Measurements from ENCODE around the gene EPHB2. TPM values are rescaled to one million over a fixed set of nuclear protein-coding genes. Genes with fewer than 3 reads are reported as not detected.

EPHB2 gene
- total RNA-seq, 1 experiment from 2014 or later: 0.79 TPM

GRCh38 chr1:22932803-22933470 is 222.3 kb downstream of the EPHB2 start:
- H3K36me3 Mint-ChIP-seq (ENCODE audit: insufficient read depth, unreplicated experiment): no peaks in the 10 kb centered on the region
- no peak for DNase-seq (ENCODE audit: unreplicated experiment)
- no peaks in the 10 kb centered on the region for H3K9me3 Mint-ChIP-seq (ENCODE audit: unreplicated experiment)
- intact Hi-C loops (cut with micrococcal nuclease): loop anchor here (10.0 kb wide), 1 partner anchor 508 kb away; no protein-coding TSS in a partner anchor
- BruUV-seq (replicated peaks): no TSS peak
- TF ChIP-seq CTCF (IDR thresholded peaks at IDR 0.05; ENCODE audit: unreplicated experiment): no peak
- H3K4me1 Mint-ChIP-seq (ENCODE audit: insufficient read depth, unreplicated experiment): no peaks in the 10 kb centered on the region
- CTCF ChIA-PET: interaction anchor here (0.6 to 2.0 kb wide), 3 partner anchors 32 to 258 kb away, joined by 4 to 9 read pairs (median 4); no protein-coding TSS in a partner anchor
- H3K27me3 Mint-ChIP-seq (ENCODE audit: insufficient read depth, unreplicated experiment): peaks cover 32% of the 10 kb centered on the region
- no peak overlapping the region for H3K4me3 Mint-ChIP-seq (ENCODE audit: unreplicated experiment)
- no peak overlapping the region for H3K27ac Mint-ChIP-seq (ENCODE audit: low read depth, unreplicated experiment)
- POLR2A ChIA-PET: no interaction called here

- POLR2A ChIA-PET: no interaction called here
- no TSS peak for BruUV-seq (replicated peaks)
- Mint-ChIP-seq H3K36me3 (ENCODE audit: insufficient read depth, unreplicated experiment) (no peaks in the 10 kb centered on the region), H3K4me3 (ENCODE audit: unreplicated experiment) (no peak overlapping the region), H3K27ac (ENCODE audit: low read depth, unreplicated experiment) (no peak overlapping the region), H3K9me3 (ENCODE audit: unreplicated experiment) (peaks cover 4% of the 10 kb centered on the region), H3K4me1 (ENCODE audit: insufficient read depth, unreplicated experiment) (no peaks in the 10 kb centered on the region), H3K27me3 (ENCODE audit: insufficient read depth, unreplicated experiment) (peaks cover 11% of the 10 kb centered on the region)
- no peak for TF ChIP-seq CTCF (IDR thresholded peaks at IDR 0.05; ENCODE audit: unreplicated experiment)
- intact Hi-C loops (cut with micrococcal nuclease): loop anchor here (10.0 kb wide), 1 partner anchor 511 kb away; no protein-coding TSS in a partner anchor
- DNase-seq (ENCODE audit: unreplicated experiment): no peak
- CTCF ChIA-PET: no interaction called here
Measured at GRCh38 chr1:22935433-22935832, 224.8 kb downstream of the EPHB2 start.

GRCh38 chr1:22936681-22937080 is 226.0 kb downstream of the EPHB2 start:
- TF ChIP-seq CTCF (IDR thresholded peaks at IDR 0.05; ENCODE audit: unreplicated experiment): no peak
- no peaks in the 10 kb centered on the region for H3K4me1 Mint-ChIP-seq (ENCODE audit: insufficient read depth, unreplicated experiment)
- no peak overlapping the region for H3K4me3 Mint-ChIP-seq (ENCODE audit: unreplicated experiment)
- ChIA-PET CTCF (interaction anchor here (0.8 kb wide), 1 partner anchor 28 kb away, joined by 3 read pairs; no protein-coding TSS in a partner anchor), POLR2A (no interaction called here)
- intact Hi-C loops (cut with micrococcal nuclease): loop anchor here (10.0 kb wide), 1 partner anchor 512 kb away; no protein-coding TSS in a partner anchor
- H3K36me3 Mint-ChIP-seq (ENCODE audit: insufficient read depth, unreplicated experiment): no peaks in the 10 kb centered on the region
- peaks cover 11% of the 10 kb centered on the region for H3K27me3 Mint-ChIP-seq (ENCODE audit: insufficient read depth, unreplicated experiment)
- no peak for DNase-seq (ENCODE audit: unreplicated experiment)
- peaks cover 8% of the 10 kb centered on the region for H3K9me3 Mint-ChIP-seq (ENCODE audit: unreplicated experiment)
- no TSS peak for BruUV-seq (replicated peaks)
- no peak overlapping the region for H3K27ac Mint-ChIP-seq (ENCODE audit: low read depth, unreplicated experiment)

GRCh38 chr1:22941257-22941656 is 230.6 kb downstream of the EPHB2 start:
- CTCF ChIA-PET: no interaction called here
- TF ChIP-seq CTCF (IDR thresholded peaks at IDR 0.05; ENCODE audit: unreplicated experiment): no peak
- BruUV-seq (replicated peaks): no TSS peak
- Mint-ChIP-seq H3K27ac (ENCODE audit: low read depth, unreplicated experiment) (no peak overlapping the region), H3K36me3 (ENCODE audit: insufficient read depth, unreplicated experiment) (no peaks in the 10 kb centered on the region), H3K4me1 (ENCODE audit: insufficient read depth, unreplicated experiment) (no peaks in the 10 kb centered on the region), H3K27me3 (ENCODE audit: insufficient read depth, unreplicated experiment) (no peaks in the 10 kb centered on the region), H3K9me3 (ENCODE audit: unreplicated experiment) (peaks cover 8% of the 10 kb centered on the region), H3K4me3 (ENCODE audit: unreplicated experiment) (no peak overlapping the region)
- POLR2A ChIA-PET: interaction anchor here (0.7 kb wide), 1 partner anchor 102 kb away, joined by 3 read pairs; no protein-coding TSS in a partner anchor
- intact Hi-C loops (cut with micrococcal nuclease): no loop called here
- no peak for DNase-seq (ENCODE audit: unreplicated experiment)

Measured in MCF 10A (cell line).